ENCODE data around the gene CNN2.

The CNN2 gene

DNA sequence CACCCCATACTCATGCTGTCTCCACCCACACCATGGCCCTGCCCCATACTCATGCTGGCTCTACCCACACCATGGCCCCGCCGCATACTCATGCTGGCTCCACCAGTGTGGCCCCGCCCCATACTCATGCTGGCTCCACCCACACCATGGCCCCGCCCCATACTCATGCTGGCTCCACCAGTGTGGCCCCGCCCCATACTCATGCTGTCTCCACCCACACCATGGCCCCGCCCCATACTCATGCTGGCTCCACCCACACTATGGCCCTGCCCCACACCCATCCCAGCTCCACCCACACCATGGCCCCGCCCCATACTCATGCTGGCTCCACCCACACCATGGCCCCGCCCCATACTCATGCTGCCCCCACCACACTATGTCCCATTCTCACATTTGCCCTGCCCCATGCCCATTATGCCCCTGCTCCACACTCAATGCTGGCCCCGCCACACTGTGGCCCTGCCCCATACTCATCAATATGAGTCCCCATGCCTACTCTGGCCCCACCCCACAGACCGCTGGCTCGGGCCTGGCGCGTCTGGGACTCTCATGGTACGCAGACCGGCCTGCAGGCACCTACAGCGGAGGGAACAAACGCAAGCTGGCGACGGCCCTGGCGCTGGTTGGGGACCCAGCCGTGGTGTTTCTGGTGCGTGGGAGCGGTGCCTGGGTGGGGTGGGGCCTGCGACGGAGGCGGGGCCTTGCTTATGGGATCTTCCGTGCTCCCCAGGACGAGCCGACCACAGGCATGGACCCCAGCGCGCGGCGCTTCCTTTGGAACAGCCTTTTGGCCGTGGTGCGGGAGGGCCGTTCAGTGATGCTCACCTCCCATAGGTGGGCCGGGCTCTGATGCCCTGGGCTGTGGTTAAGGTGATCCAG, 36.9 kb downstream of the CNN2 start:
- H3K9me3 Mint-ChIP-seq: no peaks in the 10 kb centered on the region
- peak; percentile 67 for DNase-seq (ENCODE audit: low spot score)
- peaks cover 2% of the 10 kb centered on the region for H3K36me3 Mint-ChIP-seq (ENCODE audit: low read depth)
- H3K4me3 Mint-ChIP-seq: no peak overlapping the region
- no peaks in the 10 kb centered on the region for H3K27me3 Mint-ChIP-seq (ENCODE audit: low read depth)
- peak overlapping the region; percentile 10 for H3K27ac Mint-ChIP-seq
- peaks cover 19% of the 10 kb centered on the region for H3K4me1 Mint-ChIP-seq (ENCODE audit: low read depth)

DNA sequence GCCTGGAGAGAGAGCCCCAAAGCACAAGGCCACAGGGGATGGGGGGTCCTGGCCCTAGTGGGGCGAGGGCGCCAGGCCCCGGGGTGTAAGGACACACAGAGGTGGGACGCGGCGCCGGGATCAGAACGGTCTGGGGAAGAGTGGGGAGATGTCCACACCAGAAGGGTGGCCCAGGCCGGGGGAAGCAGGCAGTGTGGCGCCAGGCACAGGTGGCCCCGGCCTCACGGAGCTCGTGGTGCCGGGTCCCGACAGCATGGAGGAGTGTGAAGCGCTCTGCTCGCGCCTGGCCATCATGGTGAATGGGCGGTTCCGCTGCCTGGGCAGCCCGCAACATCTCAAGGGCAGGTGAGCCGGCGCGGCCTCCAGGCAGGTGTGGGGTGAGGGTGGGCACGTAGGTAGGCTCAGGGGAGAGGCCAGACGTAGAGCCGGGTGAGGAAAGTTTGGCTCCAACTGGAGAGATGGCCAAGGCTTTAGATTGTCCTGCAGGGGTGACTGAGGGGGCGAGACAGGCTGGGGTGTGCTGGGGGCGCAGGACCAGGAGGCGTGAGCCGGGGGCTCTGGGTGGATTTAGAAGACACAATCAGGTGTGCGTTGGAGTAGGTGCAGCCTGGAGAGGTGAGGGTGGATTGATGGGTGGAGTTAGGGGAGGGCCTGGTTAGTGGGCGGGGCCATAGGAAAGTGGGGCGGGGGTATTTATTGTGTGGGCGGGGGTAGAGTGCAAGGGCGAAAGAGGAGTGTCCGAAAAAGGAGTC, 37.7 kb downstream of the CNN2 start:
- H3K4me1 Mint-ChIP-seq (ENCODE audit: low read depth): peaks cover 23% of the 10 kb centered on the region
- H3K36me3 Mint-ChIP-seq (ENCODE audit: low read depth): peaks cover 9% of the 10 kb centered on the region
- no peak overlapping the region for H3K27ac Mint-ChIP-seq
- H3K4me3 Mint-ChIP-seq: no peak overlapping the region
- no peaks in the 10 kb centered on the region for H3K9me3 Mint-ChIP-seq
- DNase-seq (ENCODE audit: low spot score): no peak
- no peaks in the 10 kb centered on the region for H3K27me3 Mint-ChIP-seq (ENCODE audit: low read depth)

DNA sequence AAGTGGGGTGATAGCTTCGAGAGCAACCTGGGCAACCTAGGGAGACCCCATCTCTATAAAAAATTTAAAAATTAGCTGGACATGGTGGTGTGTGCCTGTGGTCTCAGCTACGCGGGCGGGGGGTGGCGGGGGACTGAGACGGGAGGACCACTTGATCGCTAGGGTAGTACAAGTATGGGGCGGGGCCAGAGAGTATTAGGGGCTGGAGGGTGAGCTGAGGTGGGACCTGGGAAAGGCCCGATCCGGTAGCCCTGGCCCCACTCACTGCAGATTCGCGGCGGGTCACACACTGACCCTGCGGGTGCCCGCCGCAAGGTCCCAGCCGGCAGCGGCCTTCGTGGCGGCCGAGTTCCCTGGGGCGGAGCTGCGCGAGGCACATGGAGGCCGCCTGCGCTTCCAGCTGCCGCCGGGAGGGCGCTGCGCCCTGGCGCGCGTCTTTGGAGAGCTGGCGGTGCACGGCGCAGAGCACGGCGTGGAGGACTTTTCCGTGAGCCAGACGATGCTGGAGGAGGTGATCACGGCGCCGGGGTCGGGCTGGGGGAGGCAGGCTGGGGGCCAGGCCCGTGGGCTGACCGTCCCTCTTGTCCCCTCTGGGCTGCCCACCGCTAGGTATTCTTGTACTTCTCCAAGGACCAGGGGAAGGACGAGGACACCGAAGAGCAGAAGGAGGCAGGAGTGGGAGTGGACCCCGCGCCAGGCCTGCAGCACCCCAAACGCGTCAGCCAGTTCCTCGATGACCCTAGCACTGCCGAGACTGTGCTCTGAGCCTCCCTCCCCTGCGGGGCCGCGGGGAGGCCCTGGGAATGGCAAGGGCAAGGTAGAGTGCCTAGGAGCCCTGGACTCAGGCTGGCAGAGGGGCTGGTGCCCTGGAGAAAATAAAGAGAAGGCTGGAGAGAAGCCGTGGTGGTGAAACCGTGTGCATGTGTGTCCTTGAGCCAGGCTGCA, 38.5 kb downstream of the CNN2 start:
- Mint-ChIP-seq H3K4me1 (ENCODE audit: low read depth) (peaks cover 29% of the 10 kb centered on the region), H3K36me3 (ENCODE audit: low read depth) (peaks cover 15% of the 10 kb centered on the region), H3K27me3 (ENCODE audit: low read depth) (no peaks in the 10 kb centered on the region), H3K4me3 (peak overlapping the region; percentile 66), H3K9me3 (no peaks in the 10 kb centered on the region), H3K27ac (peak overlapping the region; percentile 80)
- peak; percentile 76 for DNase-seq (ENCODE audit: low spot score)

DNA sequence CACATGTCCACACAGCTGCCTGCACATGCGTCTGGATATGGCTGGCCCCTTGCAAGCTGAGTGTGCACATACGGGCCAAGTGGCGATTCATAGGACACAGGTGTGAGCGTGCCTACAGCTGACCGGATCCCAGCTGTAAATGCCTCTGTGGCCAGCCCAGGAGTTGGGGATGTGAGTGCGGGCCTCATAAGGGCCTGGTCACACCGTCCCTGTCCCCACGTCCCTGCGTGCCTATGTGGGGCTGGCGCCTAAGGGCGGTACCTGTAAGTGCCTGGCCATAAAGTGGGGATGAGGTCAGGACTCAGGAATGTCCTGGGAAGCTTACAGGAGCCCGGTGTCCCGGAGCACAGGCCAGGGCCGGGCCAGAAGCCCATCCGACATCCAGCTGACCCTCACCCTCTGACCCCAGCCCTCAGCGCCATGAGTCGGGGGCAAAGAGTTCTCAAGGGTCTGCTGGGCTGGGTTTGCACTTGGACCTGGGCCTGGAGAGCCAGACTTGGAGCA, 39.2 kb downstream of the CNN2 start:
- peak overlapping the region; percentile 50 for H3K27ac Mint-ChIP-seq
- peak overlapping the region; percentile 56 for H3K4me3 Mint-ChIP-seq
- peaks cover 29% of the 10 kb centered on the region for H3K4me1 Mint-ChIP-seq (ENCODE audit: low read depth)
- no peaks in the 10 kb centered on the region for H3K9me3 Mint-ChIP-seq
- no peaks in the 10 kb centered on the region for H3K27me3 Mint-ChIP-seq (ENCODE audit: low read depth)
- H3K36me3 Mint-ChIP-seq (ENCODE audit: low read depth): peaks cover 20% of the 10 kb centered on the region
- DNase-seq (ENCODE audit: low spot score): no peak

DNA sequence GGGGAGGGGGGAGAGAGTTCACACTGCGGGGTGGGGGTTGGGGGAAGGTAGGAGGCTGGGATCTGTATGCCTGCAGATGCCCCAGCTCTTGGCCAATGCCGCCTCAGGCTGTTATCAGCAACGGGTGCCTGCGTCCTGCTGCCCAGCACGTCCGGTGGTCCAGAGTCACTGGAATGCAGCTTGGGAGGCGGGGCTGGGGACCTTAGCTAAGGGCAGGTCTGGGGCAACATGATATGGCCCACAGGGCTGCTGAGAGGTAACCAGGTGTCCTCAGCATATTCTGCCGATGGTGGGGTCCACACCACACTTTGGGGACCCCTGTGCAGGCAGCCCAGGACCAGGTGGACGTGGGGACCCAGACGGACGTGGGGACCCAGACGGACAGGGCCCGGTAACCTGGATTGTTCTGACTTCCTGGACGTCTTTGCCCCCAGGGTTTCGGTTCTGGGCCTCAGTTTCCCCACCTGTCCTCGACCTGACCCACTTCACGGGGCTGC, 39.9 kb downstream of the CNN2 start:
- H3K4me1 Mint-ChIP-seq (ENCODE audit: low read depth): peaks cover 29% of the 10 kb centered on the region
- H3K36me3 Mint-ChIP-seq (ENCODE audit: low read depth): peaks cover 20% of the 10 kb centered on the region
- no peak for DNase-seq (ENCODE audit: low spot score)
- no peaks in the 10 kb centered on the region for H3K27me3 Mint-ChIP-seq (ENCODE audit: low read depth)
- peak overlapping the region; percentile 80 for H3K27ac Mint-ChIP-seq
- H3K9me3 Mint-ChIP-seq: no peaks in the 10 kb centered on the region
- peak overlapping the region; percentile 73 for H3K4me3 Mint-ChIP-seq

DNA sequence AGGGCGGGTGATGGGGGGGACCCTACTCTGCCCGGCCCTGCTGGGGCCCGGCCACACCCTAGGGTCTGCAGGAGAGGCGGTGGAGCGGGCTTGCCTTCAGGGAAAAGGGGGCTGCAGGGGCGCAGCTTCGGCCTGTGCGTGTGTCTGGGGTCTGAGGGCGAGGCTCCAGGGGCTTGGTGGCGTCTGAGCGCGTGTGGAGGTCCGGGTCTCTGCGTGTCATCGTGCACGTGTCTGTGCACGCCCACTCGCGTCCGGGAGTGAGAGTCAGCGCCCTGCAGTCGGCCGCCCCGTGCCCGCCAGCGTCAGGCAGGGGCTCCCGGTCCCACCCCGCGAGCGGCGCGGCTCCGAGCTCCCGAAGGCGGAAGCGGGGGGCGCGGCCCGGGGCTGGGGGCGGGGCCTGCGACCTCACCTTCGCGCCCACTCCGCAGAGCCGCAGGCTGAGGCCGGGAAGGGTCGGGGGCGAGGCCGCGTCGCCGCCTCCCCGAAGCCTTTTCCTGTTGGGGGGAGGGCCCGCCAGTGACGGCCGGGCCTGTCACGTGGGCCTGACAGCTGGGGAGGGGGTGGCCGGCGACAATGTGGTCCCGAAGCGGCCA, 40.4 kb downstream of the CNN2 start, which contains the start of gene ARHGAP45:
Gene ARHGAP45 (plus strand): TSS at position 420 of the 593 bp plus-strand sequence. CDS start 239 bp downstream, outside the sequence.
- H3K36me3 Mint-ChIP-seq (ENCODE audit: low read depth): peaks cover 23% of the 10 kb centered on the region
- H3K9me3 Mint-ChIP-seq: no peaks in the 10 kb centered on the region
- peak within 1 kb of the TSS; percentile 93 for H3K27ac Mint-ChIP-seq
- peak; percentile 87 for DNase-seq (ENCODE audit: low spot score)
- peak within 1 kb of the TSS; percentile 96 for H3K4me3 Mint-ChIP-seq
- H3K4me1 Mint-ChIP-seq (ENCODE audit: low read depth): peaks cover 32% of the 10 kb centered on the region
- no peaks in the 10 kb centered on the region for H3K27me3 Mint-ChIP-seq (ENCODE audit: low read depth)

DNA sequence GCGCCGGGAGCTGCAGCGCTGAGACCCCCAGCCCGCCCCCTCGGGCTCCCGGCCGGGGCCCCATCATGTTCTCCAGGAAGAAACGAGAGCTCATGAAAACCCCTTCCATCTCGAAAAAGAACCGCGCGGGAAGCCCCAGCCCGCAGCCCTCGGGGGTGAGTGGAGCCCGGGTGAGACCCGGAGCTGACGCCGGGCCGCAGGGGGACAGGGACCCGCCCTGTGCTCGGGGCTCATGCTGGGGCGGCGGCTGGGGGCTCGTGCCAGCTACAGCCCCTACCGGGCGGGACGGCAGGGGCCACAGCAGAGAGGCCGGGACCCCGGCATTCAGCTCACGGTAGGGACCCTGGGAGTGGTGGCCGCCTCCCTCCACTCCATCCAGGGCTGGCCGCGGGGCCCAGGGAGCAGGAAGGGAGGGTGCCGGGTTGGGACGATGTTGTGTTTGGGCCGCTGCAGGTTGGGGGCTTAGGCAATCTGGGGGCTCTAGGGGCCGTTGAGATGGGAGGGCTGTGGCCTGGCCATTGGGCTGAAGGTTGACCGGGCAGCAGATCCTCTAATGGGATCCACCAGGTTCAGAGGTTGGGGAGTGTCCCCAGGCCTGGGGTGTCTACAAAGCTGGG, 41.0 kb downstream of the CNN2 start:
- peaks cover 29% of the 10 kb centered on the region for H3K36me3 Mint-ChIP-seq (ENCODE audit: low read depth)
- peaks cover 38% of the 10 kb centered on the region for H3K4me1 Mint-ChIP-seq (ENCODE audit: low read depth)
- H3K27ac Mint-ChIP-seq: peak overlapping the region; percentile 93
- H3K4me3 Mint-ChIP-seq: peak overlapping the region; percentile 96
- no peak for DNase-seq (ENCODE audit: low spot score)
- no peaks in the 10 kb centered on the region for H3K9me3 Mint-ChIP-seq
- H3K27me3 Mint-ChIP-seq (ENCODE audit: low read depth): no peaks in the 10 kb centered on the region

DNA sequence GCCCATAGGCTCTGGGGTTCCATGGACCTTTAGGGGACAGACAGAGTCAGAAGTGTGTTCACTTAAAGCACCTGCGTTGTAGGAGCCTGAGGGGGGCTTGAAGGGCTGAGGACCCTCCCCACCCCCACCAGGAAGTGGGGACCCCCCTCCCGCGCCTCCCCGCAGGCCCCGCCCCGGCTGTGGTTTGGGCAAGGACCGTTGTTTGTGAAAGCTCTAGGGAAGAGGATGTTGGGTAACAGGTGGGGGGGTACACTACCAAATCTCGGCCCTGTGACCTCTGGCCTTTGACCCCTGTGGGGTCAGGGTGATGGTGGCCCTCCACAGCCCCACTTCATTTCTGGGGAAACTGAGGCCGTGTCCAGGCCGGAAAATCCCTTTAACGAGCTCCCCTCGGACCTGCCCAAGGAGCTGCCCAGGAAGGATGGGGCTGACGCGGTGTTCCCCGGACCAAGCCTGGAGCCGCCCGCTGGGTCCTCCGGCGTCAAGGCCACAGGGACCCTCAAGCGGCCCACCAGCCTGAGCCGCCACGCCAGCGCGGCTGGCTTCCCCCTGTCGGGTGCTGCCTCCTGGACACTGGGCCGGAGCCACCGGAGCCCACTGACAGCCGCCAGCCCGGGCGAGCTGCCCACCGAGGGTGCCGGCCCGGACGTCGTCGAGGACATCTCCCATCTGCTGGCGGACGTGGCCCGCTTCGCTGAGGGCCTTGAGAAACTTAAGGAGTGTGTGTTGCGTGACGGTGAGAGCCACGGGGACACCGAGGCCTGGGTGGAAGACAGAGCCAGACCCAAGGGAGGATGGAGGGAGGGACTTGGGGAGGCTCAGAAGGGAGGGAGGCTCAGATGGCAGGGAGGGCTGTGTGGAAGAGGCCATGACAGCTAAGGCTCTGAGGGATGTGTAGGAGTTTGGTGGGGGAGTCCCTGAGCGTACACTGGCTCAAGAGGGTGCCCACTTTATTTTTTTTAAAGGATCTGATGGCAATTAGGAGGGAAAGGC, 41.9 kb downstream of the CNN2 start:
- H3K4me3 Mint-ChIP-seq: peak overlapping the region; percentile 96
- peak; percentile 55 for DNase-seq (ENCODE audit: low spot score)
- no peaks in the 10 kb centered on the region for H3K9me3 Mint-ChIP-seq
- H3K36me3 Mint-ChIP-seq (ENCODE audit: low read depth): peaks cover 38% of the 10 kb centered on the region
- H3K27me3 Mint-ChIP-seq (ENCODE audit: low read depth): no peaks in the 10 kb centered on the region
- H3K27ac Mint-ChIP-seq: peak overlapping the region; percentile 94
- peaks cover 42% of the 10 kb centered on the region for H3K4me1 Mint-ChIP-seq (ENCODE audit: low read depth)

DNA sequence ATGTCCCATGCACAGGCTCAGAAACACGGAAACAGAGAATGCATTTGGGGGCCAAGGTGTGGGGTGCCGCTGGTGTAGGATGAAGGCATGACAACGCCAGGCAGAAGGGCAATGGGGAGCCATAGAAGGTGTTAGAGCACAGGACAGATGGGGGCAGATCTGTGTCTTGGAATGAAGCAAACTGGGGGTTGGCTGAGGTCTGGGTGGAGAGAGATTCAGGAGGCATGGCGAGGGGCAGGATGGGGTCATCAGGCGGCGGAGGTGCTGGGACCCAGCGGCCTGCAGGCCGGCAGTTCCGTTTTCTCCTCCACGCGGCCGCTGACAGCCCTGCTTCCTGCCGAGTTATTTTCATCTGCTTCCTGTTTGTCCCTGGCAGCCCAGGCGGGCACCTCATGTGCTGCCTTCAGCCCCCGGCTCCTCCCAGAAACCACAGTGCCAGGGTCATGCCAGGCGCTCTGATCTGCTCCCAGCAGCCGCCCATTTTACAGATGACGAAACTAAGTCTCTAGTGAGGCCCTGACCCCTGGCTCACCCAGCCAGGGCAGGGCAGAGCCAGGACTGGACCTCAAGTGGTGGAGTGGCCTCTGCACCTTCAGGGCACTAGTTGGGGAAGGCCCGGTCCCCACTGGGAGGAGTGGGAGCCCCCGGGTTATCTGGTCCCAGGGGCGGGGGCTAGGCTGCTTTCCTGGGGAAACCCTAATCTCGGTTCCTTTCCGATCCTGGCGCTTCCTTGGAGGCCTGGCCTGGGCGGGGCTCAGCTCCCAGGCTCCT, 42.8 kb downstream of the CNN2 start:
- peak overlapping the region; percentile 96 for H3K4me3 Mint-ChIP-seq
- no peaks in the 10 kb centered on the region for H3K27me3 Mint-ChIP-seq (ENCODE audit: low read depth)
- peak; percentile 57 for DNase-seq (ENCODE audit: low spot score)
- H3K4me1 Mint-ChIP-seq (ENCODE audit: low read depth): peaks cover 43% of the 10 kb centered on the region
- no peaks in the 10 kb centered on the region for H3K9me3 Mint-ChIP-seq
- peaks cover 42% of the 10 kb centered on the region for H3K36me3 Mint-ChIP-seq (ENCODE audit: low read depth)
- H3K27ac Mint-ChIP-seq: peak overlapping the region; percentile 94

DNA sequence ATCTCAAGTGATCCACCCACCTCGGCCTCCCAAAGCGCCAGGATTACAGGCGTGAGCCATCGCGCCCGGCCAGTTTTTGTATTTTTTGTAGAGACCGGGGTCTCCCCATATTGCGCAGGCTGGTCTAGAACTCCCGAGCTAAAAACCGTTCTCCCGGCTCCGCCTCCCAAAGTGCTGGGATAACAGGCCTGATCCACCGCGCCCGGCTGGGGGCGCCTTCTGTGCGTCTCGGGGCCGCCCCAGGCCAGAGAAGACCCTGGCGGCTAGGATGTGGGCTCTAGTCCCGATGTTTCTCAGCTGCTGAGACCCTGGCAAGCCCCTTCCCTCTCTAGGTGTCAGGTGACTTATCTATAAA, 44.1 kb downstream of the CNN2 start:
- Mint-ChIP-seq H3K4me3 (peak overlapping the region; percentile 96), H3K9me3 (no peaks in the 10 kb centered on the region), H3K27me3 (ENCODE audit: low read depth) (no peaks in the 10 kb centered on the region), H3K27ac (no peak overlapping the region), H3K4me1 (ENCODE audit: low read depth) (peaks cover 37% of the 10 kb centered on the region), H3K36me3 (ENCODE audit: low read depth) (peaks cover 45% of the 10 kb centered on the region)
- no peak for DNase-seq (ENCODE audit: low spot score)

Measured in T-helper 2 cell treated with Interferon-gamma antibody and Interleukin-4, amounts not matched to agents 5 μg/mL and 100 μg/mL, for 36 hours (primary cell).